Measurements from ENCODE around the gene MAN1A1. TPM values are rescaled to one million over a fixed set of nuclear protein-coding genes. Genes with fewer than 3 reads are reported as not detected.

Gene MAN1A1
- polyA plus RNA-seq, 1 donor (not counting 4 experiments of a cell fraction or from before 2014, with no cell fraction given) = 20.2 TPM

GRCh38 chr6:119158057-119158848 lies 191.3 kb downstream of the MAN1A1 start:
- no peak overlapping the region for H2AFZ ChIP-seq (ENCODE audit: control insufficient read depth, low read length)
- H3K27ac ChIP-seq (ENCODE audit: control insufficient read depth, insufficient read depth, low read length) = no peak overlapping the region
- H3K9ac ChIP-seq (ENCODE audit: control insufficient read depth, extremely low read depth, insufficient read depth, low read length) = no peak overlapping the region
- no peak overlapping the region for H3K4me3 ChIP-seq (ENCODE audit: control insufficient read depth in 2 of 3, extremely low read depth in 1 of 3, insufficient read depth in 2 of 3, low read depth in 1 of 3, low read length in 3 of 3)
- H3K4me2 ChIP-seq (ENCODE audit: control insufficient read depth, extremely low read depth, insufficient read depth, low read depth, low read length) = no peak overlapping the region
- TF ChIP-seq EZH2 (IDR thresholded peaks at IDR 0.05; ENCODE audit: low read length) (no peak), CTCF (optimal IDR thresholded peaks at IDR 0.05 in 1 of 3, IDR thresholded peaks at IDR 0.05 in 1 of 3, conservative IDR thresholded peaks at IDR 0.05 in 1 of 3; ENCODE audit: extremely low read depth in 1 of 3, insufficient read depth in 2 of 3, low read length in 3 of 3) (no peak)
- no peak for FAIRE-seq
- no peaks in the 10 kb centered on the region for H3K9me1 ChIP-seq (ENCODE audit: control insufficient read depth, extremely low read depth, insufficient read depth, low read length)
- H3K27me3 ChIP-seq (ENCODE audit: control insufficient read depth, extremely low read depth, insufficient read depth, low read length) = peaks cover 3% of the 10 kb centered on the region
- DNase-seq (ENCODE audit: low read depth, low spot score) = no peak
- H3K9me3 ChIP-seq (ENCODE audit: control insufficient read depth, low read depth, low read length) = no peaks in the 10 kb centered on the region
- dilution Hi-C loops (cut with MboI; ENCODE audit: extremely low pct_ligation_motif_present, low sequenced_read_pairs) = no loop called here
- H3K36me3 ChIP-seq (ENCODE audit: control insufficient read depth in 2 of 2, extremely low read depth in 1 of 2, insufficient read depth in 2 of 2, low read length in 2 of 2) = no peaks in the 10 kb centered on the region
- no peaks in the 10 kb centered on the region for H3K79me2 ChIP-seq (ENCODE audit: control insufficient read depth, insufficient read depth, low read length)
- no peaks in the 10 kb centered on the region for H3K4me1 ChIP-seq (ENCODE audit: control insufficient read depth, extremely low read depth, insufficient read depth, low read length)
- no peaks in the 10 kb centered on the region for H4K20me1 ChIP-seq (ENCODE audit: control insufficient read depth, extremely low read depth, insufficient read depth, low read length)

- no peak for TF ChIP-seq CTCF (optimal IDR thresholded peaks at IDR 0.05 in 1 of 3, IDR thresholded peaks at IDR 0.05 in 1 of 3, conservative IDR thresholded peaks at IDR 0.05 in 1 of 3; ENCODE audit: extremely low read depth in 1 of 3, insufficient read depth in 2 of 3, low read length in 3 of 3)
- TF ChIP-seq EZH2 (IDR thresholded peaks at IDR 0.05; ENCODE audit: low read length) = no peak
- no peak for FAIRE-seq
- H3K4me1 ChIP-seq (ENCODE audit: control insufficient read depth, extremely low read depth, insufficient read depth, low read length) = no peaks in the 10 kb centered on the region
- no peaks in the 10 kb centered on the region for H3K79me2 ChIP-seq (ENCODE audit: control insufficient read depth, insufficient read depth, low read length)
- no peak overlapping the region for H3K4me2 ChIP-seq (ENCODE audit: control insufficient read depth, extremely low read depth, insufficient read depth, low read depth, low read length)
- no peaks in the 10 kb centered on the region for H3K9me1 ChIP-seq (ENCODE audit: control insufficient read depth, extremely low read depth, insufficient read depth, low read length)
- dilution Hi-C loops (cut with MboI; ENCODE audit: extremely low pct_ligation_motif_present, low sequenced_read_pairs) = no loop called here
- H3K4me3 ChIP-seq (ENCODE audit: control insufficient read depth in 2 of 3, extremely low read depth in 1 of 3, insufficient read depth in 2 of 3, low read depth in 1 of 3, low read length in 3 of 3) = no peak overlapping the region
- H4K20me1 ChIP-seq (ENCODE audit: control insufficient read depth, extremely low read depth, insufficient read depth, low read length) = no peaks in the 10 kb centered on the region
- no peak for DNase-seq (ENCODE audit: low read depth, low spot score)
- no peak overlapping the region for H3K27ac ChIP-seq (ENCODE audit: control insufficient read depth, insufficient read depth, low read length)
- no peaks in the 10 kb centered on the region for H3K36me3 ChIP-seq (ENCODE audit: control insufficient read depth in 2 of 2, extremely low read depth in 1 of 2, insufficient read depth in 2 of 2, low read length in 2 of 2)
- no peak overlapping the region for H3K9ac ChIP-seq (ENCODE audit: control insufficient read depth, extremely low read depth, insufficient read depth, low read length)
- H3K27me3 ChIP-seq (ENCODE audit: control insufficient read depth, extremely low read depth, insufficient read depth, low read length) = peaks cover 3% of the 10 kb centered on the region
- no peak overlapping the region for H2AFZ ChIP-seq (ENCODE audit: control insufficient read depth, low read length)
- no peaks in the 10 kb centered on the region for H3K9me3 ChIP-seq (ENCODE audit: control insufficient read depth, low read depth, low read length)
These were observed 192.1 kb downstream of the MAN1A1 start for GRCh38 chr6:119157506-119157815.

Data from keratinocyte (primary cell).